ENCODE data around the gene IL17B. TPM values are rescaled to one million over a fixed set of nuclear protein-coding genes. Genes with fewer than 3 reads are reported as not detected.

Gene IL17B
- total and polyA plus RNA-seq, 3 donors from 2014 or later: 4.7 to 12.4 (median 5.0) TPM

GRCh38 chr5:149412783-149413476 lies 33.8 kb upstream of the IL17B start:
- Histone ChIP-seq H3K9me3 (no peaks in the 10 kb centered on the region), H3K4me1 (peaks cover 19% of the 10 kb centered on the region), H3K27me3 (no peaks in the 10 kb centered on the region), H3K36me3 (ENCODE audit: low read depth, missing control alignments) (no peaks in the 10 kb centered on the region), H3K27ac (peak overlapping the region; percentile 91 to 95), H3K4me3 (peak overlapping the region; percentile 24 to 69)
- intact Hi-C loops (cut with DNase I; ENCODE audit: low total_unique reads): no loop called here
- WGBS, 2 donors: 54 to 57% methylated on average over 7 to 8 of the region's 8 CpGs
- no peak for DNase-seq
- no peak for TF ChIP-seq CTCF (IDR thresholded peaks at IDR 0.05)
- TF ChIP-seq POLR2A (IDR thresholded peaks at IDR 0.05): no peak

- H3K4me1 ChIP-seq: peaks cover 9% of the 10 kb centered on the region
- peak overlapping the region; percentile 61 to 69 for H3K4me3 ChIP-seq
- WGBS, 2 donors: 62 to 72% methylated on average over 8 to 9 of the region's 9 CpGs
- H3K27ac ChIP-seq: peak overlapping the region; percentile 91 to 95
- no peaks in the 10 kb centered on the region for H3K9me3 ChIP-seq
- no peak for TF ChIP-seq CTCF (IDR thresholded peaks at IDR 0.05)
- TF ChIP-seq POLR2A (IDR thresholded peaks at IDR 0.05): no peak
- no peak for DNase-seq
- intact Hi-C loops (cut with DNase I; ENCODE audit: low total_unique reads): no loop called here
- H3K36me3 ChIP-seq (ENCODE audit: low read depth, missing control alignments): no peaks in the 10 kb centered on the region
- H3K27me3 ChIP-seq: no peaks in the 10 kb centered on the region
Observed at GRCh38 chr5:149411738-149412519, 32.8 kb upstream of the IL17B start.

- Histone ChIP-seq H3K9me3 (no peaks in the 10 kb centered on the region), H3K27me3 (no peaks in the 10 kb centered on the region), H3K27ac (peak overlapping the region; percentile 91 to 95), H3K4me3 (peak overlapping the region; percentile 61 to 69), H3K4me1 (peaks cover 5% of the 10 kb centered on the region), H3K36me3 (ENCODE audit: low read depth, missing control alignments) (no peaks in the 10 kb centered on the region)
- DNase-seq: no peak
- intact Hi-C loops (cut with DNase I; ENCODE audit: low total_unique reads): no loop called here
- 65 to 73% methylated on average over 14 to 15 of the region's 15 CpGs for WGBS, 2 donors
- TF ChIP-seq POLR2A (IDR thresholded peaks at IDR 0.05): no peak
- no peak for TF ChIP-seq CTCF (IDR thresholded peaks at IDR 0.05)
Observed at GRCh38 chr5:149410721-149411432, 31.8 kb upstream of the IL17B start.

- intact Hi-C loops (cut with DNase I; ENCODE audit: low total_unique reads): no loop called here
- H3K36me3 ChIP-seq (ENCODE audit: low read depth, missing control alignments): no peaks in the 10 kb centered on the region
- no peak for DNase-seq
- peaks cover 13% of the 10 kb centered on the region for H3K4me1 ChIP-seq
- no peaks in the 10 kb centered on the region for H3K9me3 ChIP-seq
- TF ChIP-seq POLR2A (IDR thresholded peaks at IDR 0.05) (no peak), CTCF (IDR thresholded peaks at IDR 0.05) (no peak)
- H3K27me3 ChIP-seq: no peaks in the 10 kb centered on the region
- WGBS, 2 donors: 62 to 82% methylated on average over 1 to 7 of the region's 7 CpGs
- H3K4me3 ChIP-seq: peak overlapping the region; percentile 61 to 69
- peak overlapping the region; percentile 91 to 95 for H3K27ac ChIP-seq
Observed at GRCh38 chr5:149410071-149410470, 31.0 kb upstream of the IL17B start.
